ENCODE measurements around the gene TMEM167A. TPM values are rescaled to one million over a fixed set of nuclear protein-coding genes. Genes with fewer than 3 reads are reported as not detected.

Gene TMEM167A
- total RNA-seq = 108 TPM
- long read RNA-seq, full-length matches to known transcripts = 54 of 69 reads
- long read RNA-seq, partial matches to known transcripts = 7 of 69 reads
- long read RNA-seq, other reads (novel, unspliced or antisense) = 8 of 69 reads

- peak; percentile 96 for DNase-seq (ENCODE audit: low spot score)
Measured at GRCh38 chr5:83076742-83077661, at the start of gene TMEM167A, which contains the start of gene XRCC4. Gene TMEM167A, minus strand, starts transcription at chr5:83077394. Its CDS starts 71 bp downstream, at chr5:83077323. Gene XRCC4, plus strand, starts transcription at chr5:83077547. Its CDS starts 27,373 bp downstream, at chr5:83104920.

- DNase-seq (ENCODE audit: low spot score) = no peak
Measured at GRCh38 chr5:83126501-83126900, 49.3 kb upstream of the TMEM167A start.

GRCh38 chr5:83125560-83125959 lies 48.4 kb upstream of the TMEM167A start:
- no peak for DNase-seq (ENCODE audit: low spot score)

GRCh38 chr5:83124593-83124992 lies 47.4 kb upstream of the TMEM167A start:
- DNase-seq (ENCODE audit: low spot score) = no peak

GRCh38 chr5:83118976-83119375 lies 41.8 kb upstream of the TMEM167A start:
- no peak for DNase-seq (ENCODE audit: low spot score)

- DNase-seq (ENCODE audit: low spot score) = no peak
Measured at GRCh38 chr5:83118471-83118870, 41.3 kb upstream of the TMEM167A start.

- no peak for DNase-seq (ENCODE audit: low spot score)
Measured at GRCh38 chr5:83115816-83116215, 38.6 kb upstream of the TMEM167A start.

- no peak for DNase-seq (ENCODE audit: low spot score)
Measured at GRCh38 chr5:83109380-83109779, 32.2 kb upstream of the TMEM167A start.

GRCh38 chr5:83107692-83108420 lies 30.7 kb upstream of the TMEM167A start:
- no peak for DNase-seq (ENCODE audit: low spot score)

- DNase-seq (ENCODE audit: low spot score) = no peak
Measured at GRCh38 chr5:83104021-83104420, 26.8 kb upstream of the TMEM167A start.

GRCh38 chr5:83102364-83102980 lies 25.3 kb upstream of the TMEM167A start:
- DNase-seq (ENCODE audit: low spot score) = no peak

- no peak for DNase-seq (ENCODE audit: low spot score)
Measured at GRCh38 chr5:83101514-83101913, 24.3 kb upstream of the TMEM167A start.

- no peak for DNase-seq (ENCODE audit: low spot score)
Measured at GRCh38 chr5:83099445-83099844, 22.3 kb upstream of the TMEM167A start.

- no peak for DNase-seq (ENCODE audit: low spot score)
Measured at GRCh38 chr5:83099001-83099400, 21.8 kb upstream of the TMEM167A start.

GRCh38 chr5:83097689-83098231 lies 20.6 kb upstream of the TMEM167A start:
- no peak for DNase-seq (ENCODE audit: low spot score)

- DNase-seq (ENCODE audit: low spot score) = no peak
Measured at GRCh38 chr5:83096660-83097339, 19.6 kb upstream of the TMEM167A start.

GRCh38 chr5:83095957-83096539 lies 18.9 kb upstream of the TMEM167A start:
- no peak for DNase-seq (ENCODE audit: low spot score)

- no peak for DNase-seq (ENCODE audit: low spot score)
Measured at GRCh38 chr5:83095163-83095956, 18.2 kb upstream of the TMEM167A start.

- DNase-seq (ENCODE audit: low spot score) = no peak
Measured at GRCh38 chr5:83093692-83094091, 16.5 kb upstream of the TMEM167A start.
